ENCODE data around the gene REP15. TPM values are rescaled to one million over a fixed set of nuclear protein-coding genes. Genes with fewer than 3 reads are reported as not detected.
"Not testable (repeated sequence)": the region's sequence is repeated elsewhere in the genome, so short reads cannot be mapped to it uniquely, and the experiment has no call there.

Gene REP15
- total RNA-seq, 1 experiment from 2014 or later, result 1.6 TPM

DNA sequence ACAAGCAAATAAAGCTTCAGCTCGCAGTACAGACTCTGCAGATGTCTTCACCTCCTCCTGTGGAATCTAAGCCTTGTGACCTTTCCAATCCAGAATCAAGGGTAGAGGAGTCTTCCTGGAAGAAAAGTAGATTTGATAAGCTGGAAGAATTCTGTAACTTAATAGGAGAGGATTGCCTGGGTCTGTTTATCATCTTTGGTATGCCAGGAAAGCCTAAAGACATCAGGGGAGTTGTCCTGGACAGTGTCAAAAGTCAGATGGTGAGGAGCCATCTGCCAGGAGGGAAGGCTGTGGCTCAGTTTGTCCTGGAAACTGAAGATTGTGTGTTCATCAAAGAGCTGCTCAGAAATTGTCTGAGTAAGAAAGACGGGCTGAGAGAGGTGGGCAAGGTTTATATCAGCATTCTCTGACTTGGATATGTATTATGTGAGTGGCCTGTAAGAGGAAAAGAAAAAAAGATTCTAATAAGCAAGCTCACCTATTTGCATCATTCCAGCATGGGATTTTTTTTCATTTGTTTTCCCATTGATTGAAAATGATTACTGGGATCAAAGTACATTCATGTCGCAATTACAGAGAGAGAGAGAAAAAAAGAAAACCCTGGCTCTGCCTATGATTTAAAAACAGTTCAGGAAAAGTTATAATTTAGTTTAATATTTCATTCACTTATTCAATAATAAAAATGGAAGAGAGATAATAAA lies 767 bp downstream of the REP15 start:
- DNase-seq (ENCODE audit: low read depth), result no peak

DNA sequence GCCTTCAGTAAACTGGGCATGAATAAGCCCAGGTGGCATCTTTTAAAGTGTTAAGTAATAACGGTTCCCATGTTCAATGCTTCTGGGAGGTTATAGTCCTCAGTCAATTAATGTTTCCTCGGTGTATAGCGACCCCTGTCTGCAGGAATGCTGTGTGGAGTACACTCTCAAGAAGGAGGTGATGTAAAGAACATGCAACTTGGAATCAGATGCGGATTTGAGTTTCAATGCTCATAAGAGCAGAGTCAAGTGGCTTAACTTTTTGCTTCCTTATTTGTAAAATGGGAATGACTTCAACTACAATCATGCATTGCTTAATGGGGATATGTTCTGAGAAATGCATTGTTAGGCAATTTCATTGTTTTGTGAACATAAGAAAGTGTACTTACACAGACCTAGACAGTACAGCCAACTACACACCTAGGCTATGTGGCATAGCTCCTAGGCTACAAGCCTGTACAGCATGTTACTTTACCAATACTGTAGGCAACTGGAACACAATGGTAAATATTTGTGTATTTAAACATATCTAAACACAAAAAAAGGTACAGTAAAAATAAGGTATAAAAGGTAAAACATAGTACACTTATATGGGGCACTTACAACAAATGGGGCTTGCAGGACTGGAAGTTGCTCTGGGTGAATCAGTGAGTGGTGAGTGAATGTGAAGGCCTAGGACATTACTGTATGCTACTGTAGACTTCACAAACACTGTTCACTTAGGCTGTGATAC lies 7.6 kb downstream of the REP15 start:
- peak; percentile 71 for DNase-seq (ENCODE audit: low read depth)

DNA sequence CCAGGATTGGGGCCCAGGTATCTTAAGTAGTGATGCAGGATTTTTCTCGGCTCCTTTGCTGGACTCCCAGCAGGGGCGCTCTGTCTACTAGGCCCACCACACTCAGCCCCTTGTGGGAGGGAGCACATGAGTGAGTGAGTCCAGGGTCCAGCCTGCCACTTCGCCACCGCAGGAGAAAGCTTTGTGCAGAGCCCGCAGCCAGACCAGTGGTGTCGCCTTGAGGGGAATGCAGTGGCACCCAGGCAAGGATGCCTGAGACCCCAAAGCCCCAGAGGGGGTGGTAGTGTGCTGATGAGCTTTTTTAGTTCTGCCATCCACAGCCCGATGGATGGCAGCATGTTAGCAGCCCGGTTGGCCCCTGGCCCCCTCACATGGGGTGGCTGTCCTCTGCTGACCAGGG lies 9.0 kb downstream of the REP15 start:
- no peak for DNase-seq (ENCODE audit: low read depth)

DNA sequence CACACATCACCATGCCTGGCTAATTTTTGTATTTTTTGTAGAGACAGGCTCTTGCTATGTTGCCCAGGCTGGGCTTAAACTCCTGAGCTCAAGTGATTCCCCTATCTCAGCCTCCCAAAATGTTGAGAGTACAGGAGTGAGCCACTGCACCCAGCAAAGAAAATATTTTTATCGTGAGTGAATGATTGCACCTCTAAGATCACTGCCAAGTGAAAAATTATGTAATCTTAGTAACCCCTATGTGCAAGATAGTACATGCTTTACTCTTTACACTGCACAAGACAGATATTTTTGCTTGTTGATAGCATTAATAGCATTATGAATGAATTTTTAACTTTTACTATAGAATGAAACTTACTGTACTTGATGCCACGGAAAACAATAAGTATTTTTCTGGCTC lies 11.0 kb downstream of the REP15 start:
- no peak for DNase-seq (ENCODE audit: low read depth)

DNA sequence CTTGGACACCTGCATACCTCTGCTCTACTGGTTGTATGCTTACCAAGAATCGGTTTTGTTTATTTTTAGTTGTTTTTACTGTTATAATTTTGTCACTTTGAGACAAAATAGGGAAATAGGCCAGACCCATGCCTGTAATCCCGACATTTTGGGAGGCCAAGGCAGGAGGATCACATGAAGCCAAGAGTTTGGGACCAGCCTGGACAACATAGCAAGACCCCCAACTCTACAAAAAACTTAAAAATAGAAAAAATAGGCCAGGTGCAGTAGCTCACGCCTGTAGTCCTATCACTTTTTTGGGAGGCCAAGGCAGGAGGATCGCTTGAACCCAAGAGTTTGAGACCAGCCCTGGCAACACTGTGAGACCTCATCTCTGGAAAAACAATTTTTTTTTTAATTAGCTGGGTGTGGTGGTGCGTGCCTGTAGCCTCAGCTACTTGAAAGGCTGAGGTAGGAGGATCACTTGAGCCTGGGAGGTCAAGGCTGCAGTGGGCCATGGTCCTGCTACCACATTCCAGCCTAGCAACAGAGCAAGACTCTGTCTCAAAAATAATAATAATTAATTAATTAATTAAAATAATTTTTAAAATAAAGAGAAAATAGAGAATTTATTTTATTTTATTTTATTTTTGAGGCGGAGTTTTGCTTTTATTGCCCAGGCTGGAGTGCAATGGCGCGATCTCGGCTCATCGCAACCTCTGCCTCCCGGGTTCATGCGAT lies 13.1 kb downstream of the REP15 start:
- no peak for DNase-seq (ENCODE audit: low read depth)

DNA sequence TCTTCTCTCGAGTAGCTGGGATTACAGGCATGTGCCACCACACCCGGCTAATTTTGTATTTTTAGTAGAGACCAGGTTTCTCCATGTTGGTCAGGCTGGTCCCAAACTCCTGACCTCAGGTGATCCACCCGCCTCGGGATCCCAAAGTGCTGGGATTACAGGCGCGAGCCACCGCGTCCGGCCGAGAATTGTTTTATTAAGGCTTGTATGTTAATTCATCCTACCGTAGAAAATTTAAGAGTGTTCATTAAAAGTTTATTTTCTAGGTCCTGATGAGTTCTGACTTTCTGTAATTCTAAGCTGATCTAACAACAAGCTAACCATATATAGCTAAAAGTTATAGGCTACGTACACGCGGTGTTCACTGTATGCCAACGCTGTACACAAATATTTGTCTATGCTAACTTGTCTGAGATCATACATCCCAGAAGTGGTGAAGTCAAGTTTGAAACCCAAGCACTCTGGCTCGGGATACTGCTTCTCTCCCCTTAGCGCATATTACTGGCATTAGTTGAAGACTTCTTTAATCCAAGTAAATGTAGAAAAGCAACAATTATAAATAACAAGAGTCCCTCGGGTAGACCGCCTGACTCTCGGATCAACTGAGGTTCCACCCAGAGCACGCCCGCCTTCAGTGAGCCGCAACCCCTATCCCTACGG lies 13.8 kb downstream of the REP15 start:
- peak; percentile 41 for DNase-seq (ENCODE audit: low read depth)

DNA sequence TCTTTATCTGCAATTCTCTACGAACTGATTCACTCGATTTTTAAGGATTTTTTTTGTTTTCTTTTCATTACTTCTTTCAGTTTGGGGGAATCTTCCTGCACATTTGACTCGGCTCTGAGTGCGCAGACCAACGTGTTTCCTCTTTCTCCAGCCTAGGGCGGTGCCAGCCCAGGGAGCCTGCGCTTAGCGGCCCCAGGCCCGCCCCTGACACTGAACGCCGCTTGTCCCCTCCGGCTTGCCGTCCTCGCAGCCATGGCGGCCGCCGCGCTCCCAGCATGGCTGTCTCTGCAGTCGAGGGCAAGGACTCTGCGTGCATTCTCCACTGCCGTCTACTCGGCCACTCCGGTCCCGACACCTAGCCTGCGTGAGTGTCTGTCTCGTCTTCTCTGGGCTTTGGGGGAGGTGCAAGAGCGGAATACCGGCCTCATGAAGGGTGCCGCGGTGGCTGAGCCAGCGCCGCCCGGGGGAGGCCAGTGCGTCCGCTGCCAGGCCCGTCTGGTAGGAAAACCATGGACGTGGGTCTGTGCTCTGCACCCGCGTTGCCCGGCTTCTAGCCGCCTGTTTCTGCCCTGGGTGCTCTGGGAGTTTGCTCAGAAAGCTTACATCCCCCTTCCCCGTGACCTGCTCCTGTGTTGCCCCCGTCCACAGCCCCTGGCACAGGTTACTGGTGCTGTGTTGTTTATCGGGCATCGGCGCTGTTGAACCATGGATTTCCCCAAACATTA lies 14.5 kb downstream of the REP15 start, which contains the start of gene MRPS35:
TSS of gene MRPS35 (plus strand) at position 241 of the 725 bp plus-strand sequence. CDS start at position 253, 12 bp downstream.
- DNase-seq (ENCODE audit: low read depth), result peak; percentile 89

DNA sequence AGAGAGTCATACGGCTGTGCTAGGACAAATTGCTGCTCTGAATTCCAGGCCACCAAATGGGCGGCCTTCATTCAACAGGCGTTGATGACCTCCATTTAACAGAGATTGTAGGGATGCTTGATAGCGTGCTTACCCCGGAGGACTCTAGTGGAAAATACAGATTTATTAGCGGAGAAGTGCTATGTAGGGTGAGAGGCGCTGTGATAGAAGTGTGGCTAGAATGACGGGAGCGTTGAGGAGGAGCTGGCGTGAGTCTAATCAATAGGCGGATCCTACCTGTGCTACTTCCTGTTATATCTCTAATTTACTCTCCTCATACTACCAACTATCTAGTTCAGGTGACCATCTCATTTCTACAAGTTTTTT lies 15.1 kb downstream of the REP15 start:
- no peak for DNase-seq (ENCODE audit: low read depth)

DNA sequence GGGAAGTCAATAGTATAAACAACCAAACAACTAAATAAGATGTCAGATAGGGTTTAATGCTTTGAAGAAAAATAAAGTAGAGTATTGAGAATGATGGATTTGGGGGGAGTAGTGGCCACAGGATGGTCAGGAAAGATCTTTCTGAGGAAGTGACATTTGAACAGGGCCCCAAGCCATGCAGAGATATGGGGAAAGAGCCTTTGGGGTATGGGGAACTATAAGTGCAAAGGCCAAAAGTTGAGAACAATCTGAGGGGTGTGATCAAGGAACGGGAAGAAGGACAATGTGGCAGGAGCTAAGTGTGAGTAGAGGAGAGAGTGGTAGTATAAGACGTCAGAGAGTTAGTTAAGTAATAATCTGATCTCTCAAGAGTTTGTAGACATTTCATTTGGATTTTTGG lies 15.7 kb downstream of the REP15 start:
- DNase-seq (ENCODE audit: low read depth), result no peak

DNA sequence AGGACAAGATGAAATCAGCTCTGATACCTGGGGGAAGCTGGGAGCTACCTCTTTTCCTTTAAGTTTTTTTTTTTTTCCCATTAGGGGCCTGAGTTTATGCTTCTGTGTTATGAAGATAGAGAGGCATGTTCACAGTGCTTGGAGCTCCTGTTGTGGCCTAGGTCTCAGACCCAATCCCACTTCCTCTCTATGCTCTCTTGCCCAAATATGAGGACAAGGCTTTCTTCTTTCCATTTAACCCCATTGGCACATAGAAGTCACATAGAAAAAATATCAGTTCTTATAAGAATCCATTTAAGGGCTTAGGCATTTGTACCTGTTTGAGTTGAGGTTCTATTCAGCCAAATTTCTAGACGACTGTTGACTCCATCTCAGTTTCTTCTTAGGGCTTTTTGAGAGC lies 27.0 kb downstream of the REP15 start:
- no peak for DNase-seq (ENCODE audit: low read depth)

DNA sequence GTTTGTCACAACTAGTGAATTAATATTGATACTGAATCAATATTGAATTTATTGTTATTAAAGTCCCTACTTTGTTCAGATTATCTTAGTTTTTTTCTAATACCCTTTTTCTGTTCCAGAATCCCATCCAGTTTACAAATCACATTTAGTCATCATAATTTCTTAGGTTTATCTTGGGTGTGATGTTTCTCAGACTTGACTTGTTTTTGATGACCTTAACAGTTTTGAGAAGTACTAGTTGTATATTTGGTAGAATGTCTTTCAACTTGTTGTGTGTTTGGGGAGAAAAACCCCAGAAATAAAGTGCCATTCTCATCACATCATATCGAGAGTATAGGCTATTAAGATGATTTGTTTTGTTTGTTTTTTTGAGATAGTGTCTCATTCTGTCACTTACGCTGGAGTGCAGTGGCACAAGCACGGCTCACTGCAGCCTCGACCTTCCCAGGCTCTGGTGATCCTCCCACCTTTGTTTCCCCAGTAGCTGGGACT lies 33.9 kb downstream of the REP15 start:
- DNase-seq (ENCODE audit: low read depth), result no peak

DNA sequence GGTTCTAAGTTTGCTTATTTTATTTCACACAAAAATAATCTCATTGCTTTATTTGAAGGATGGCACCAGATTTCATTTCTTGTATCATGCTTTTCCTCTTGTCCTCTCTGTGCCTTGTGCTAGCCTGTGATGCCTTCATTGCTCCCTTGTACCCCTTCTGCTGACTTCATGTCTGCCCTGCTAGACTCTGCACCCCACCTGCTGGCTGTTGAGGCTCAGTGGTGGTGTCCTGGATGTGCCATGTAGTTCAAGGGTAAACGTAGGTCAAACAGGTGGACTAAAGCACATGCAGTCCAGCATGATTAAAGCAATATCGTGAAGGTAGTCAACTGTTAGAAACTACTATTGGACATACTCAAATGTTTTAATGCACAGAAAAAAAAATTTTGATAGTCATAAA lies 36.0 kb downstream of the REP15 start:
- no peak for DNase-seq (ENCODE audit: low read depth)

DNA sequence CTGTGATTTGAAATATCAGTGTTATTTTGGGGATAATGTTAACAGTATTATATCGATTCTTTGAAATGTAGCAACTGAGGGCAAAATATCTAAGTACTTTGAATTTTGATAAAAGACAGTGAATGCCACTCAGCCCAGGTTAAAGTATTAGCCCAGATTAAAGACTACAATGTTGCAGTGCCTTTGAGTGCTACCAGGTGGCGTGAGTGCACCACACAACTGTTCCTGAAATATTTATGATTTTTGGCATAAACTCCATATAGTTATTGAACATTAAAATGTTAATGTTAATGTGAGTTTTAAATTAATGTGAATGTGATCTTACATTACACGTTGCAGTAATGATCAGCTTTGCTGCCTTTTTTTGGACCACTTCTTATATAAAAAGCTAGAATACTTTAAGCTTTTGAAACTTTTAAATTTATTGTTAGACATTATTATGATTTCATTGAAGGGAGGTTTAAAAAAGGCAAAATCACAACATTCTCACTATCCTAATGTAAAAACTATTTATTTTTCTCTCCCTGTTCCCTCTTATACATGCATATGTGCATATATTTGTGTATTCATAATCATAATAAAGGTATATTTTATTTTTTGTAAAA lies 36.9 kb downstream of the REP15 start:
- peak; percentile 10 for DNase-seq (ENCODE audit: low read depth)

DNA sequence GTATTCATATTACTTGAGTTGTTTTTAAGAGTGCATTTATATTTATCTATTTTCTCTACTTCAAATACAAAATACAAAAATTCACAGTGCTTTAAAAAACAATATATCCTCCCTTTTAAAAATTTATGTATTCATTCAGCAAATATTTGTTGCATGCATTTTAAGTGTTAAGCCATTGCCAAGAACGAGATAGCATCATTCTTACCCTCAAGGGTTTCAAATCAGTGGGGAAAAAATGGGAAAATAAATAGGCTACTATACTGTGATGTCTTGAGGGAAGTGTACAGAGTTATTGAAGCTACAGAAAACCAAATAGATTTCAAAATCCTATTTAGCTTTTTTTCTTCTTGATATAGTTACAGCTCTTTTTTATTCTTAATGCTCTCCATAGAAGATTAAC lies 37.5 kb downstream of the REP15 start:
- no peak for DNase-seq (ENCODE audit: low read depth)

DNA sequence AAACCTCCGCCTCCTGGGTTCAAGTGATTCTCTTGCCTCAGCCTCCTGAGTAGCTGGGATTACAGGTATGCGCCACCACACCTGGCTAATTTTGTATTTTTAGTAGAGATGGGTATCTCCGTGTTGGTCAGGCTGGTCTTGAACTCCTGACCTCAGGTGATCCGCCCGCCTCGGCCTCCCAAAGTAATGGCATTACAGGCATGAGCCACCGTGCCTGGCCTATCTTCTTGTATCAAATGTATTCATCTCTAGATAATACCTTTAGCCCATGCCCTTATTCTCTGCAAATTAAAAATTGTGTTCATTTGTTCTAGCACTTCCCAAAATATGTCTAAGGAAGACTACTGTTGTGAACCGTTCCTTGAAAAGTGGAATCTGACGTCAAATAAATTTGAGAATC lies 38.1 kb downstream of the REP15 start:
- not testable (repeated sequence) for DNase-seq (ENCODE audit: low read depth)

DNA sequence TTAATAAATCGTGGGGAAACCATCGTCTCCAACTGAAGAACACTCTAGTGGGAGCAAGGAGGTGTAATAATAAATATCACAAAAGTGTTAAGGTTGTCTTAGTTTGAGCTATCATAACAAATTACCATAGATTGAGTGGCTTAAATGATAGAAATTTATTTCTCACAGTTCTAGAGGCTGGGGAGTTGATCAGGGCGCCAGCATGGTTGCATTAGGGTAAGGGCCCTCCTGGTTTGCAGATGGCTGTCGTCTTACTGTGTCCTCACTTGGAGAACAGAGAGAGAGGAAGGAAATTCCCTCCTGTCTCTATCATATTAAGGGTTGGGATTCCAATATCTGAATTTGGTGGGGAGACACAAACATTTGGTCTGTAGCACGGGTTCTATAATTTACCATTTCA lies 47.4 kb downstream of the REP15 start:
- no peak for DNase-seq (ENCODE audit: low read depth)

DNA sequence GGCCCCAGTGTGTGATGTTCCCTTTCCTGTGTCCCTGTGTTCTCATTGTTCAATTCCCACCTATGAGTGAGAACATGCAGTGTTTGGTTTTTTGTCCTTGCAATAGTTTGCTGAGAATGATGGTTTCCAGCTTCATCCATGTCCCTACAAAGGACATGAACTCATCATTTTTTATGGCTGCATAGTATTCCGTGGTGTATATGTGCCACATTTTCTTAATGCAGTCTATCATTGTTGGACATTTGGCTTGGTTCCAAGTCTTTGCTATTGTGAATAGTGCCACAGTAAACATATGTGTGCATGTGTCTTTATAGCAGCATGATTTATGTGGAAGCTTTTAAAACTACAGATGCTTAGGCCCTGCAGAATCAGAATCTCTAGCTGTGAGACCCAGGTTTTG lies 49.5 kb downstream of the REP15 start:
- DNase-seq (ENCODE audit: low read depth), result not testable (repeated sequence)
